Panc1 (cell line): ENCODE measurements around the gene KDM4B. TPM values are rescaled to one million over a fixed set of nuclear protein-coding genes. Genes with fewer than 3 reads are reported as not detected.

ENCODE experiments used
- ATAC-seq: fragments of 200-7000 bp; cut with Tn5 transposase; 2 replicates; pipeline ENCODE4 v1.9.1; 2020; ENCODE audit warnings: mild to moderate bottlenecking, moderate library complexity
- BruUV-seq: library from RNA; stranded (reverse); fragments of 400-500 nt; replicated peaks from 2 replicates; lab custom pipeline; 2021; lab: Mats Ljungman, UMichigan
- CTCF ChIA-PET: fragments of 300-600 bp; sonication (Branson Sonifier 250); formaldehyde crosslinking; loops from one replicate; lab custom pipeline; 2022; ENCODE audit warnings: antibody characterized with exemption; lab: Charles Lee
- POLR2A ChIA-PET: fragments of 300-600 bp; sonication (Branson Sonifier 250); formaldehyde crosslinking; loops from one replicate; lab custom pipeline; 2022; ENCODE audit warnings: antibody characterized with exemption; lab: Charles Lee
- DNase-seq: peaks from one replicate; pipeline ENCODE4 v3.0.0-alpha.2; 2010; ENCODE audit warnings: low read depth, low spot score
- H3K27ac ChIP-seq: 2 replicates; pipeline ENCODE4 v1.5.1; 2011; ENCODE audit warnings: mild to moderate bottlenecking, low read length, inconsistent platforms
- H3K27me3 ChIP-seq: fragments of 200-500 bp; sonication (Bioruptor generic); 2 replicates; pipeline ENCODE4 v1.6.0; 2014; ENCODE audit warnings: low read length, inconsistent platforms; ENCODE audit not compliant: control insufficient read depth, insufficient read depth
- H3K36me3 ChIP-seq: fragments of 200-500 bp; sonication (Bioruptor generic); 2 replicates; pipeline ENCODE4 v1.5.1; 2014; ENCODE audit warnings: inconsistent platforms, mild to moderate bottlenecking, low read length, moderate library complexity; ENCODE audit not compliant: control insufficient read depth, insufficient read depth
- H3K4me1 ChIP-seq: 2 replicates; pipeline ENCODE4 v1.5.1; 2011; ENCODE audit warnings: inconsistent platforms, mild to moderate bottlenecking, low read length, moderate library complexity; ENCODE audit not compliant: control insufficient read depth, insufficient read depth
- H3K4me3 ChIP-seq, 2 experiments: 2 replicates each; pipeline ENCODE4 v1.5.1; 2011 to 2012; ENCODE audit warnings: low read depth in 2 of 2, low read length in 2 of 2, mild to moderate bottlenecking in 2 of 2, inconsistent platforms in 1 of 2, moderate library complexity in 1 of 2
- H3K9me3 ChIP-seq: fragments of 200-500 bp; sonication (Bioruptor generic); 2 replicates; pipeline ENCODE4 v1.5.1; 2014; ENCODE audit warnings: low read depth, mild to moderate bottlenecking, inconsistent platforms, low read length, moderate library complexity; ENCODE audit not compliant: control insufficient read depth, insufficient read depth
- POLR2AphosphoS5 ChIP-seq: IDR thresholded peaks from 2 replicates; pipeline ENCODE4 v1.6.1; 2012; ENCODE audit warnings: mild to moderate bottlenecking, low read depth, low read length, moderate library complexity
- REST ChIP-seq, 2 experiments: IDR thresholded peaks; 2 replicates each; pipeline ENCODE4 v1.6.1; 2011 to 2012; ENCODE audit warnings: low read depth in 2 of 2, control low read depth in 1 of 2, low read length in 1 of 2, mild to moderate bottlenecking in 1 of 2, moderate library complexity in 1 of 2; ENCODE audit not compliant: insufficient read depth in 1 of 2
- SIN3A ChIP-seq: IDR thresholded peaks from 2 replicates; pipeline ENCODE4 v1.6.1; 2012; ENCODE audit warnings: low read depth, mild to moderate bottlenecking, low read length, moderate library complexity, borderline replicate concordance; ENCODE audit not compliant: insufficient read depth
- TCF7L2 ChIP-seq: IDR thresholded peaks from 2 replicates; pipeline ENCODE4 v1.6.1; 2011; ENCODE audit warnings: mild to moderate bottlenecking, low read depth, low read length, inconsistent platforms
- in situ Hi-C: cut with HindIII; loops from 2 replicates; pipeline ENCODE4 v1.10.0; 2016; ENCODE audit warnings: low sequenced_read_pairs, low pct_unique_long_range_greater_than_20kb
- intact Hi-C: fragments of 100-400 bp; cut with micrococcal nuclease; formaldehyde crosslinking; loops from one replicate; pipeline ENCODE4 v1.10.0; 2022; ENCODE audit not compliant: unreplicated experiment
- total RNA-seq: library from RNA; stranded (reverse); gene quantifications from one replicate; pipeline ENCODE4 v1.2.1, GENCODE V29; 2021; ENCODE audit not compliant: unreplicated experiment
- TF ChIP-seq, protein P1 (sequence below): fragments of 450-650 bp; IDR thresholded peaks from 2 replicates; pipeline ENCODE4 v1.5.1; 2017; ENCODE audit warnings: mild to moderate bottlenecking

KDM4B gene
- total RNA-seq, 1 experiment from 2014 or later, result 18.4 TPM

DNA sequence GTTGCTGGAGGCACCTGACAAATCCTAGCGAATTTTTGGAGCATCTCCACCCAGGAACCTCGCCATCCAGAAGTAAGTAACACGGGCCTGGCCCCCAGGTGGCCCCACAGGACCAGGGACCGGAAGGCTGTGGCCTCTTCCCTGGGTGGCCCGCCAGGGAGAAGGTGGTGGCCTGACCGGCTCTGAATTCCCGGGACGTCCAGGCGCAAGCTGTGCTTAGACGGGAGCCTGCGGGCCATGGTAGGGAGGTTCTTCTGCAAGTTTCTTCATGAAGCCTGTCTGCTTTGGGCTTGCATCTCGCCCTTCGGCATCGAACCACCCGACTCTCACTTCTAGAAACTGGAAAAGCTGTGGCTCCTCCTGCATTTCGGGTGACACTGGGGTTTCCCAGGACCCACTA, 47.4 kb downstream of the KDM4B start:
- TF ChIP-seq REST (IDR thresholded peaks at IDR 0.05; ENCODE audit: insufficient read depth in 1 of 2, low read depth in 2 of 2, low read length in 1 of 2), result no peak
- no peak for TF ChIP-seq POLR2AphosphoS5
- no peak for TF ChIP-seq TCF7L2
- TF ChIP-seq SIN3A, result no peak
- TF ChIP-seq, protein P1, sequence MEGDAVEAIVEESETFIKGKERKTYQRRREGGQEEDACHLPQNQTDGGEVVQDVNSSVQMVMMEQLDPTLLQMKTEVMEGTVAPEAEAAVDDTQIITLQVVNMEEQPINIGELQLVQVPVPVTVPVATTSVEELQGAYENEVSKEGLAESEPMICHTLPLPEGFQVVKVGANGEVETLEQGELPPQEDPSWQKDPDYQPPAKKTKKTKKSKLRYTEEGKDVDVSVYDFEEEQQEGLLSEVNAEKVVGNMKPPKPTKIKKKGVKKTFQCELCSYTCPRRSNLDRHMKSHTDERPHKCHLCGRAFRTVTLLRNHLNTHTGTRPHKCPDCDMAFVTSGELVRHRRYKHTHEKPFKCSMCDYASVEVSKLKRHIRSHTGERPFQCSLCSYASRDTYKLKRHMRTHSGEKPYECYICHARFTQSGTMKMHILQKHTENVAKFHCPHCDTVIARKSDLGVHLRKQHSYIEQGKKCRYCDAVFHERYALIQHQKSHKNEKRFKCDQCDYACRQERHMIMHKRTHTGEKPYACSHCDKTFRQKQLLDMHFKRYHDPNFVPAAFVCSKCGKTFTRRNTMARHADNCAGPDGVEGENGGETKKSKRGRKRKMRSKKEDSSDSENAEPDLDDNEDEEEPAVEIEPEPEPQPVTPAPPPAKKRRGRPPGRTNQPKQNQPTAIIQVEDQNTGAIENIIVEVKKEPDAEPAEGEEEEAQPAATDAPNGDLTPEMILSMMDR, result no peak
- POLR2A ChIA-PET, result no interaction called here
- intact Hi-C loops, result no loop called here
- H3K9me3 ChIP-seq, result no peaks in the 10 kb centered on the region
- in situ Hi-C loops, result no loop called here
- no TSS peak for BruUV-seq
- CTCF ChIA-PET, result no interaction called here
- H3K27me3 ChIP-seq, result no peaks in the 10 kb centered on the region
- no peaks in the 10 kb centered on the region for H3K36me3 ChIP-seq
- no peak overlapping the region for H3K27ac ChIP-seq
- H3K4me1 ChIP-seq, result no peaks in the 10 kb centered on the region
- no peak for ATAC-seq
- DNase-seq, result no peak
- H3K4me3 ChIP-seq, result no peak overlapping the region

DNA sequence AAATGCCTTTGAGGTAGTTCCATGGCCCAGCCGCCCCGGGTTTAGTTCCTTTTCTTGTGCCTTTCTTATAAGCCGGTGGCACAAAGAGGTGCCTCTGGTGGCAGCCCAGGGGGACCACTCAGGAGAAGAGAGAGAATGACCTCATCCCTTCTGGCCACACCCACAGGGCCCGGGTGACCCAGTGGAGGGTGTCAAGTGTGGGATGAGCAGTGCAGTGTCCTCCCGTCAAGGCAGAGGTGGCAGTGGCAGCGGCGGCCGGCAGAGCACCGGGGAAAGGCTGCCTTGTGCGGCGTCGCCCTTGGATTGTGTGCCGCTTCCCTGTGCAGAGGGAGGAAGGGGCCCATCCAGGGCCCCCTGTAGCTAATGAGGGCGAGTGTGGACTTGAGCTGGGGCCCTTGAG, 47.9 kb downstream of the KDM4B start:
- H3K9me3 ChIP-seq, result no peaks in the 10 kb centered on the region
- H3K27ac ChIP-seq, result no peak overlapping the region
- H3K27me3 ChIP-seq, result no peaks in the 10 kb centered on the region
- H3K4me1 ChIP-seq, result no peaks in the 10 kb centered on the region
- TF ChIP-seq, protein P1, result no peak
- TF ChIP-seq SIN3A (no peak), TCF7L2 (no peak), POLR2AphosphoS5 (no peak), REST (IDR thresholded peaks at IDR 0.05; ENCODE audit: insufficient read depth in 1 of 2, low read depth in 2 of 2, low read length in 1 of 2) (no peak)
- intact Hi-C loops, result no loop called here
- ATAC-seq (no peak), DNase-seq (no peak)
- in situ Hi-C loops, result no loop called here
- H3K36me3 ChIP-seq, result no peaks in the 10 kb centered on the region
- no peak overlapping the region for H3K4me3 ChIP-seq
- no TSS peak for BruUV-seq
- ChIA-PET POLR2A (no interaction called here), CTCF (no interaction called here)
